ENCODE data around the gene PMM1. TPM values are rescaled to one million over a fixed set of nuclear protein-coding genes. Genes with fewer than 3 reads are reported as not detected.

Gene PMM1
- total RNA-seq, 1 donor from 2014 or later, result 35.5 TPM

- H3K27me3 Mint-ChIP-seq, result peaks cover 5% of the 10 kb centered on the region
- H3K9me3 Mint-ChIP-seq, result no peaks in the 10 kb centered on the region
- no peak overlapping the region for H3K4me3 Mint-ChIP-seq
- no peaks in the 10 kb centered on the region for H3K36me3 Mint-ChIP-seq
- H3K27ac Mint-ChIP-seq, result no peak overlapping the region
- no peak for TF ChIP-seq CTCF (conservative IDR thresholded peaks at IDR 0.05)
- peaks cover 25% of the 10 kb centered on the region for H3K4me1 Mint-ChIP-seq (ENCODE audit: unreplicated experiment)
- no peak for DNase-seq (ENCODE audit: extremely low spot score, unreplicated experiment)
These were observed 33.1 kb downstream of the PMM1 start for GRCh38 chr22:41556561-41556960.

GRCh38 chr22:41555325-41555982, 34.2 kb downstream of the PMM1 start:
- Mint-ChIP-seq H3K27me3 (no peaks in the 10 kb centered on the region), H3K36me3 (no peaks in the 10 kb centered on the region), H3K4me3 (no peak overlapping the region), H3K9me3 (no peaks in the 10 kb centered on the region), H3K4me1 (ENCODE audit: unreplicated experiment) (peaks cover 16% of the 10 kb centered on the region), H3K27ac (no peak overlapping the region)
- DNase-seq (ENCODE audit: extremely low spot score, unreplicated experiment), result no peak
- TF ChIP-seq CTCF (conservative IDR thresholded peaks at IDR 0.05), result no peak

GRCh38 chr22:41551877-41552582, 37.6 kb downstream of the PMM1 start:
- Mint-ChIP-seq H3K27me3 (no peaks in the 10 kb centered on the region), H3K36me3 (no peaks in the 10 kb centered on the region), H3K27ac (no peak overlapping the region), H3K4me1 (ENCODE audit: unreplicated experiment) (peaks cover 4% of the 10 kb centered on the region), H3K9me3 (no peaks in the 10 kb centered on the region), H3K4me3 (no peak overlapping the region)
- no peak for DNase-seq (ENCODE audit: extremely low spot score, unreplicated experiment)
- no peak for TF ChIP-seq CTCF (conservative IDR thresholded peaks at IDR 0.05)

- Mint-ChIP-seq H3K4me3 (no peak overlapping the region), H3K4me1 (ENCODE audit: unreplicated experiment) (no peaks in the 10 kb centered on the region), H3K27ac (no peak overlapping the region), H3K27me3 (no peaks in the 10 kb centered on the region), H3K9me3 (no peaks in the 10 kb centered on the region), H3K36me3 (no peaks in the 10 kb centered on the region)
- DNase-seq (ENCODE audit: extremely low spot score, unreplicated experiment), result no peak
- TF ChIP-seq CTCF (conservative IDR thresholded peaks at IDR 0.05), result no peak
These were observed 38.6 kb downstream of the PMM1 start for GRCh38 chr22:41550952-41551491.

- H3K4me1 Mint-ChIP-seq (ENCODE audit: unreplicated experiment), result peaks cover 12% of the 10 kb centered on the region
- no peak overlapping the region for H3K27ac Mint-ChIP-seq
- H3K27me3 Mint-ChIP-seq, result no peaks in the 10 kb centered on the region
- no peak overlapping the region for H3K4me3 Mint-ChIP-seq
- no peaks in the 10 kb centered on the region for H3K9me3 Mint-ChIP-seq
- no peak for TF ChIP-seq CTCF (conservative IDR thresholded peaks at IDR 0.05)
- no peaks in the 10 kb centered on the region for H3K36me3 Mint-ChIP-seq
- DNase-seq (ENCODE audit: extremely low spot score, unreplicated experiment), result no peak
These were observed 40.8 kb downstream of the PMM1 start for GRCh38 chr22:41548830-41549211.
